Measurements from ENCODE around the gene HNF1B. TPM values are rescaled to one million over a fixed set of nuclear protein-coding genes. Genes with fewer than 3 reads are reported as not detected.
A peak's percentile ranks its signal among the peaks of the same experiment; 100 is the strongest.

The HNF1B gene
- total RNA-seq, 1 experiment from 2014 or later, result 91.4 TPM

GRCh38 chr17:37761961-37762360 is 17.1 kb upstream of the HNF1B start:
- no peak for DNase-seq (ENCODE audit: low spot score)

DNA sequence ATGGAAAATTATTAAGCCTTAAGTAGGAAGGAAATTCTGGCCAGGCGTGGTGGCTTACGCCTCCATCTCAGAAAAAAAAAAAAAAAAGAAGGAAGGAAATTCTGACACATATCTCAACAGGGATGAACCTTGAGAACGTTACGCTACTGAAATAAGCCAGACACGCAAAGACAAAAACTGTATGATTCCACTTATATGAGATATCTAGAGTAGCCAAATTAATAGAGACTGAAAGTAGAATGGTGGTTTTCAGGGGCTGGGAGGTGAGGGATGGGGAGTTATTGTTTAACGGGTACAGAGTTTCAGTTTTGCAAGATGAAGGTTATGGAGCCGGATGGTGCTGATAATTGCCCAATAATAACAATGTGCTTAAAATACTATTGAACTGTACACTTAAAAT is 16.2 kb upstream of the HNF1B start:
- no peak for DNase-seq (ENCODE audit: low spot score)

GRCh38 chr17:37759014-37759637 is 14.3 kb upstream of the HNF1B start:
- no peak for DNase-seq (ENCODE audit: low spot score)

DNA sequence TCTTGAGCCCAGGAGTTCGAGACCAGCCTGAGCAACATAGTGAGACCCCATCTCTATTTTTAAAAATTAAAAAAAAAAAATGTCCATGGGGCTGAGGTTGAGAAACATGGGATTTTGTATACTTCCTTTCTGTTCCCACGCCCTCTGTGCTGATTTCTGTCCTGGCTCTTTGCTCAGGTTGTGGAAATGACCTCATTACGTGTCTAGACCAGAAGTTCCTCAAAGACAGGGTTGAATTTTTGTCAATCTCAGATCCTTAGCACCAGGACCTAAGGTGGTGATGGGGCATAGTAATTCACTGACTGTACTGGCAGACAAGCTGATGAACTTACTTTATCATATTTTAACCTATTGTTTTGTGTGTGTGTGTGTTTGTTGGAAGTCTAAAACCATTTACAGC is 11.2 kb upstream of the HNF1B start:
- no peak for DNase-seq (ENCODE audit: low spot score)

DNA sequence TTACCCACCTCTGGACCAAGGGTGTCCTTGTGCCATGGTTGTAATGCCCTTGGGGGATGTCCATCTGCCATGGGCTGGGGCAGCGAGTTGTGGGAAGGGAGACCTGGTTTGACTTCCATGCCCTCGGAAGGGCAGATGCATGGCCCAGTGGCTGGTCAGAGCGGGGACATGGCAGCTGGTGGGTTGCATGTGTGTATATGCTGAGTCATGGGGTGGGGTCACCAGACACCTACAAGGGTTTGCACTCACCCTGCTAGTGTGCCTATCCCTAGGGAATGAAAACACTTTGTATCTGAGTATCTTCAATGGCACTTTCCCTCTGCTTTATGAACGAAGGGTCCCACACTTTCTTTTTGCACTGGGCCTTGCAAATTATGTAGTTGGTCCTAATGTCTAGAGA is 10.6 kb upstream of the HNF1B start:
- no peak for DNase-seq (ENCODE audit: low spot score)

- no peak for DNase-seq (ENCODE audit: low spot score)
These were observed 9.5 kb upstream of the HNF1B start for GRCh38 chr17:37754363-37754762.

GRCh38 chr17:37752482-37752881 is 7.6 kb upstream of the HNF1B start:
- DNase-seq (ENCODE audit: low spot score), result peak; percentile 54

- DNase-seq (ENCODE audit: low spot score), result no peak
These were observed 6.1 kb upstream of the HNF1B start for GRCh38 chr17:37750768-37751475.

- DNase-seq (ENCODE audit: low spot score), result no peak
These were observed 5.4 kb upstream of the HNF1B start for GRCh38 chr17:37750292-37750691.

DNA sequence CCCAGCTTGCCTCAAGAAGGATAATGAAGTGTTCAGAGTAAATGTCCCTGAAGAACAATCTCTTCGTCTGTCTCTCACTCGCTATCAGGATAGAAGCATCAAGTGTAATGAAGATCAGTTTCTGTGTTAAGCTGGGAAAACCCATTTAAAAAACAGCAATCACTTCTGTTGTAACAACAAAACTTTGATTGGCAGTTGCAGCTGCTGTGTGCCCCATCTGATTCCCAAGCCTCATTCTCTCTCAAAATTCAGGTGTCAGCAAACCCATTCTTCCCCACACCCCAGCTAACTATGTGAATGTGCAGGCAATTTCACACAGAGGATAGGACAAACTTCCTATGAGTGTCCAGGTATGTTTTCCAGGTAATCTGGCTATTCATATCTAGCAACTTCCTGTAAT is 2.4 kb upstream of the HNF1B start:
- no peak for DNase-seq (ENCODE audit: low spot score)

DNA sequence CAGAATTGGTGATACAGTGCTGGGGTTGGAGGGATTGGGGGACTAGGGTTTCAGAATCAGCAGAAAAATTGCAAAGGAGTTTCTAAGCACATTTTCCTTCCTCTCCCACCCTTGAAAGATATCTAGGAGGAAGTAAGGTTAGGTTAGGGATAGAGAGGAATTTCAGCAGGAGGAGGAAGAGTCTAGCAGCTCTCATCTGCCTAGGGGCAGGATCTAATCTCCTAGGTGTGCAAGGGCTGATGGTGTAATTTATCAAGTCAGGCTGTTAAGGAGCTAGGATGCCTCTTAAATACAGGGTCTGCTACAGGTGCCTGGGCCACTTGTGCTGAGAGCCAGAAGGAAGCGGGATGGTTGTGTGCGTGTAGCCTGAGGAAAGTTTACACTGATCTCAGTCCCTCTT is 1.8 kb upstream of the HNF1B start:
- DNase-seq (ENCODE audit: low spot score), result peak; percentile 57

DNA sequence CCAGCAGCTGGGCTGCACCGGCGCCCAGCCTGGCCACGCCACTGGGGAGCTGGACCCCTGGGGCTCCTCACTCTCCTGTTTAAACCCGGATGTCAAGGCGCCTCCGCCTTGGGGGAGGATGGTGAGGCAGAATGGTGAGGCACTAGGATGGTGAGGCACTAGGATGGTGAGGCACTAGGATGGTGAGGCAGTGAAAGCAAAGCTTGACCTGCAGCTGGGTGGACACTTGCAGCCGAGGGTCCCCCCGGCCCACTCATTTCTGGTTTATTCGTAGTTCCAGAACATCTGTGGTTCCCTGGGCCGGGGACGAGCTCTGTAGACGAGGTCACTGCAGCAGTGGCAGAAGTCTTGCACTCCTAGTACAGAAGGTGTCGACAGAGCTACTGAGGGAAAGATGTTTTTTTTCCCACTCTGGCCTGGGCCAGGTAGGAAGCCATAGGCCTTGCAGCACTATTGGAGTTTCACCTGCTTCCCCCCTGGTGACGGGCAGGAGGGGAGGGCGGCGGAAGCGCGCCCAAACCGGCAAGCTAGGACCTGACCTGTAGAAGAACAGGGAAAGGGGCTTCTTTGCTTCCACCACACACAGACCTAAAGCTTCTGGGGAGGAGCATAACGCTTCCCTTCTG is 1.1 kb upstream of the HNF1B start:
- peak; percentile 55 for DNase-seq (ENCODE audit: low spot score)

- no peak for DNase-seq (ENCODE audit: low spot score)
These were observed 279 bp downstream of the HNF1B start for GRCh38 chr17:37744633-37744927.

GRCh38 chr17:37743875-37744632 is 805 bp downstream of the HNF1B start:
- DNase-seq (ENCODE audit: low spot score), result peak; percentile 84

DNA sequence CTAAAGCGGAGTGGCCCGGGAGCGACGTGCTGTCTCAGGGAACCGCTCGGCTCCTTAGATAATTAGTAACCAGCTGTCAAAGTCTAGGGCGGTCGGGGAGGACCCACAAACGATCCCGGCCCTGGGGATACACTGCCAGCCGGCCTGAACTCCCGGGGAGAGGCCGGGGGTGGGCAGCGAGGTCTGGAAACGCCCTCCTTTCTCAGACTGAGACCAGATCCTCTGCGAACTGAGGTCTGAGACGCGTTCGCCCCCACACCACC is 1.3 kb downstream of the HNF1B start:
- DNase-seq (ENCODE audit: low spot score), result peak; percentile 95

GRCh38 chr17:37742762-37743611 is 1.9 kb downstream of the HNF1B start:
- peak; percentile 94 for DNase-seq (ENCODE audit: low spot score)

- DNase-seq (ENCODE audit: low spot score), result no peak
These were observed 2.6 kb downstream of the HNF1B start for GRCh38 chr17:37742116-37742761.

GRCh38 chr17:37741341-37742115 is 3.3 kb downstream of the HNF1B start:
- peak; percentile 91 for DNase-seq (ENCODE audit: low spot score)

- peak; percentile 77 for DNase-seq (ENCODE audit: low spot score)
These were observed 3.9 kb downstream of the HNF1B start for GRCh38 chr17:37740915-37741314.

- no peak for DNase-seq (ENCODE audit: low spot score)
These were observed 6.9 kb downstream of the HNF1B start for GRCh38 chr17:37737971-37738370.

DNA sequence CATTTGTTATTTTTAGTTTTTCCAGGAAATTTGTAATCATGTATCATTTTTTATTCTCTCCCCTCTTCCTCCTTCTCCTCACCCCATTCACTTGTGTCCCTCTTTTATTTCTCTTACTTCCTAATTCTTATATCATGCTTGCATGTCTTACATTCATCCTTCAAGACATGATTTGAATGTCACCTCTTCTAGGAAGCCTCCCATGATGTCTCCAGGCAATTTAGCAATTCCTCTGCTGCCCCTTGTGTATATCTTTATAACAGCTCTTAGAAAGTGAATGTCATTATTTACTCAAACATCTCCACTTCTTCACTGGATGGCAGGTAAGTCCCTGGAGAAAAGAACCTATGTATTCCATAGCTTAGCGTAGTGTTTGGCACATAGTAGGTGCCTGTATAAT is 7.8 kb downstream of the HNF1B start:
- peak; percentile 59 for DNase-seq (ENCODE audit: low spot score)
